ENCODE data around the gene SLC25A6. TPM values are rescaled to one million over a fixed set of nuclear protein-coding genes. Genes with fewer than 3 reads are reported as not detected.

Gene SLC25A6
- total and polyA plus RNA-seq, 2 donors (not counting 3 experiments of a cell fraction or from before 2014, with no cell fraction given) = 410 to 1,153 TPM

DNA sequence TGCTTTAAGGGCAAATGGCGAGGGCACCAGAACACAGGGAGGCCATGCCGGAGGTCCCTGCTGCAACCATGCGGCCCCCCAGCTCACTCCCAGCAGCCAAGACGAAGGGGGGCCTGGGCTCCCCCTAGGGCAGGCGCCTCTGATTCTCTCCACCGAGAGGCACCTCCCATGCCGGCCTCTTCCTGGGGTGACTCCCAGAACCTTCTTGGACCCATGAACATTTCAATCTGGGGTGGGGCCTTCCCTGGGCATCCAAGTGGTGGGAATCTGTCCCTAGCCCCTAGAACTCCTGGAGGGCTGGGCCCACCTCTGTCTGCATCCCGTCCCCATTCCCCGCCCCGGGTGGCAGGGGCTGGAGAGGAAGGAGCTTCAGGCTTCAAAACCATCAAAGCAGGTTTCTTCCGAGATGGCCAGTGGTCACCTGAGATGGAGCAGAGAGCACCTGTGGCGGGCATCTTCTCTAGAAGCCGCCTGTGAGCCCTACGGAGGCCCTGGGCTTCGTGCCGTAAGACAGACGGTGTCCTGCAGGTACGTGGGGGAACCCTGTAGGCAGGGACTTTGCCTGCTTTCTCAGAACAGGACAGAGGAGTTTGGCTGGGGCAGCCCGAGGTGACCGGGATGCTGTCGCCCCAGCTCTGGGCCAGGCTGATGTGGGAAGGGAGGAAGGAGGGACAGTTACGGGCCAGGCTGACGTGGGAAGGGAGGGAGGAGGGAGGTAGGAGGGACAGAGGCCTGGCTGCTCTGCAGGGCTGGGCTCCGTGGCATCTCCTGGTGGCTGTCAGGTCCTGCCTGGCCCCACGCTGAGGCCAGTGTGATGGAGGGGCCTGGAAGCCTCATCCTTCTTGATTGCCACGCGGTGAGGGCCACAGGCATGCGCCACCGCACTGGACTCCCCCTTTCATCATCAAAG lies 6.8 kb upstream of the SLC25A6 start:
- dilution Hi-C loops (cut with MboI; ENCODE audit: extremely low pct_ligation_motif_present, low sequenced_read_pairs) (no loop called here), intact Hi-C loops (cut with micrococcal nuclease) (no loop called here)
- no peaks in the 10 kb centered on the region for H3K4me1 ChIP-seq (ENCODE audit: control insufficient read depth, extremely low read depth, insufficient read depth, low read length)
- H3K9me1 ChIP-seq (replicated peaks; ENCODE audit: control insufficient read depth, extremely low read depth, insufficient read depth, low read length) = no peaks in the 10 kb centered on the region
- no peak overlapping the region for H2AFZ ChIP-seq (ENCODE audit: low read depth, low read length)
- ChIA-PET CTCF (no interaction called here), POLR2A (no interaction called here)
- DNase-seq (ENCODE audit: low read depth, low spot score) (no peak), FAIRE-seq (no peak)
- BruUV-seq (replicated peaks) = no TSS peak
- H3K79me2 ChIP-seq (ENCODE audit: control insufficient read depth, insufficient read depth, low read length) = peaks cover 2% of the 10 kb centered on the region
- H3K4me2 ChIP-seq (ENCODE audit: insufficient read depth, low read length) = no peak overlapping the region
- H3K9me3 ChIP-seq (replicated peaks; ENCODE audit: control insufficient read depth, insufficient read depth, low read length) = no peaks in the 10 kb centered on the region
- peaks cover 2 to 13% of the 10 kb centered on the region in 2 experiments for H3K36me3 ChIP-seq (ENCODE audit: control insufficient read depth in 2 of 2, extremely low read depth in 1 of 2, insufficient read depth in 2 of 2, low read length in 2 of 2)
- H3K27ac ChIP-seq (ENCODE audit: insufficient read depth, low read depth, low read length) = no peak overlapping the region
- TF ChIP-seq POLR2AphosphoS5 (IDR thresholded peaks at IDR 0.05; ENCODE audit: insufficient read depth, low read depth, low read length) = no peak
- no peak for TF ChIP-seq POLR2A (IDR thresholded peaks at IDR 0.05; ENCODE audit: low read depth, low read length)
- TF ChIP-seq, protein P1, sequence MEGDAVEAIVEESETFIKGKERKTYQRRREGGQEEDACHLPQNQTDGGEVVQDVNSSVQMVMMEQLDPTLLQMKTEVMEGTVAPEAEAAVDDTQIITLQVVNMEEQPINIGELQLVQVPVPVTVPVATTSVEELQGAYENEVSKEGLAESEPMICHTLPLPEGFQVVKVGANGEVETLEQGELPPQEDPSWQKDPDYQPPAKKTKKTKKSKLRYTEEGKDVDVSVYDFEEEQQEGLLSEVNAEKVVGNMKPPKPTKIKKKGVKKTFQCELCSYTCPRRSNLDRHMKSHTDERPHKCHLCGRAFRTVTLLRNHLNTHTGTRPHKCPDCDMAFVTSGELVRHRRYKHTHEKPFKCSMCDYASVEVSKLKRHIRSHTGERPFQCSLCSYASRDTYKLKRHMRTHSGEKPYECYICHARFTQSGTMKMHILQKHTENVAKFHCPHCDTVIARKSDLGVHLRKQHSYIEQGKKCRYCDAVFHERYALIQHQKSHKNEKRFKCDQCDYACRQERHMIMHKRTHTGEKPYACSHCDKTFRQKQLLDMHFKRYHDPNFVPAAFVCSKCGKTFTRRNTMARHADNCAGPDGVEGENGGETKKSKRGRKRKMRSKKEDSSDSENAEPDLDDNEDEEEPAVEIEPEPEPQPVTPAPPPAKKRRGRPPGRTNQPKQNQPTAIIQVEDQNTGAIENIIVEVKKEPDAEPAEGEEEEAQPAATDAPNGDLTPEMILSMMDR (IDR thresholded peaks at IDR 0.05; ENCODE audit: extremely low read depth in 1 of 2, insufficient read depth in 1 of 2, low read depth in 1 of 2, low read length in 2 of 2) = no peak
- no peak overlapping the region for H3K9ac ChIP-seq (replicated peaks; ENCODE audit: extremely low read depth, insufficient read depth, low read length)
- no peaks in the 10 kb centered on the region for H4K20me1 ChIP-seq (replicated peaks; ENCODE audit: control insufficient read depth, extremely low read depth, insufficient read depth, low read length)
- H3K4me3 ChIP-seq (replicated peaks in 1 of 3; ENCODE audit: insufficient read depth in 1 of 3, low read depth in 1 of 3, low read length in 3 of 3) = no peak overlapping the region
- H3K27me3 ChIP-seq (ENCODE audit: control insufficient read depth in 2 of 2, insufficient read depth in 2 of 2, low read length in 2 of 2) = no peaks in the 10 kb centered on the region

All from endothelial cell of umbilical vein (primary cell).